Measurements from ENCODE around the gene CRTC3. TPM values are rescaled to one million over a fixed set of nuclear protein-coding genes. Genes with fewer than 3 reads are reported as not detected.
"Not testable (repeated sequence)": the region's sequence is repeated elsewhere in the genome, so short reads cannot be mapped to it uniquely, and the experiment has no call there.

CRTC3 gene
- total and polyA plus RNA-seq, 2 of the 13 experiments (the other 11 are each of a cell fraction or from before 2014, with no cell fraction given): 8.4 to 11.8 TPM

DNA sequence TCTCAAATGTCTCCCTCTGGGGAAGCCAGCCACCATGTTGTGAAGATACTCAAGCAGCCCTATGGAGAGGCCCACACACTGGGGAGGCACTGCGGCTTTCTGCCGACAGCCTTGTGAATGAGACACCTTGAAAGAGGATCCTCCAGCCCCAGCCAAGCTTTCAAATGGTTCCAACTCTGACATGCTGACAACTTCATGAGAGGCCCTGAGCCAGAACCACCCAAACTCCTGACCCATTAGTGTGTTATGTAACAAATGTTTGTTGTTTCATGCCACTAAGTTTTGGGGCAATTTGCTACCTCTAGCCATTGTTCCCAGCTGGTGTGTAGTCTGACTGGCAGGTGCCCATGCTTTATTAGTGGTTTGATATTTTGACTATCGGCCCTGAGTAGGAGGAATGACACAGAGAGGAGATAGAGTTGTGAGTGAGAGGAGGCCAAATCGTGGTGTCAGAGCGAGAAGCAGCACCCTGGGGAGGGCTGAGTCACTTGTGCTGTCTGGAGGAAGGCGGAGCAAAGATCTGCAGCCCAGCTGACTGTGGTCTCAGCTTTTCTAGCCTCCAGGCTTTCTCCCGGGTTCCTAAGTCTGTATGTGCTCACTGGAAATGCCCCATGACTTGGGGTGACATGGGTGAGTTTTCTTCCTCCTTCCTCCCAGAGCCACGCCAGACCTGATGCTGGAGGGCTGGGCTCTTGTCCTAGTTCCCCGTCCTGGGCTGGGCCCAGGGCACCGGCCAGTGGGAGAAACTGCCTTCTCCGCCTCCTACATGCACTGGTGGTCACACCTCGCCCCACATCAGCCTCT, 130.7 kb downstream of the CRTC3 start:
- no peak for DNase-seq (ENCODE audit: low spot score)
- CTCF ChIA-PET (ENCODE audit: low intra/inter-chr PET ratio, low total read pairs): no interaction called here
- peak; percentile 18; the same call in 2 of the 3 replicates for ATAC-seq
- Histone ChIP-seq H3K4me3 (replicated peaks in 1 of 3; ENCODE audit: insufficient read depth in 1 of 3, low read depth in 2 of 3, low read length in 3 of 3) (peak overlapping the region in 1 of 3 experiments; percentile 21; a peak in 1 of 6 replicates), H4K20me1 (ENCODE audit: insufficient read depth, low read length) (no peaks in the 10 kb centered on the region), H3K4me2 (ENCODE audit: low read depth, low read length) (peak overlapping the region; percentile 33; the same call in 1 of the 2 replicates), H3K36me3 (replicated peaks in 1 of 2; ENCODE audit: control insufficient read depth in 1 of 2, insufficient read depth in 2 of 2, low read length in 2 of 2) (no peaks in the 10 kb centered on the region), H3K9ac (ENCODE audit: insufficient read depth, low read depth, low read length) (no peak overlapping the region), H3K27me3 (ENCODE audit: control insufficient read depth in 1 of 2, insufficient read depth in 2 of 2, low read length in 2 of 2) (peaks cover 3 to 4% of the 10 kb centered on the region in 2 experiments; a peak in 2 of 5 replicates), H3K27ac (ENCODE audit: extremely low read length, insufficient read depth, low read length) (no peak overlapping the region), H2AFZ (ENCODE audit: low read length) (no peak overlapping the region), H3K4me1 (ENCODE audit: insufficient read depth, low read length) (peaks cover 14% of the 10 kb centered on the region), H3K9me3 (ENCODE audit: low read length) (no peaks in the 10 kb centered on the region), H3K79me2 (ENCODE audit: insufficient read depth, low read length) (no peaks in the 10 kb centered on the region)
- TF ChIP-seq FOSL2 (CRISPR knock-in tag; IDR thresholded peaks at IDR 0.05) (0 out of 2 replicates have a peak, but pooled peaks have one; percentile 24), PAX8 (CRISPR knock-in tag; IDR thresholded peaks at IDR 0.05; ENCODE audit: borderline replicate concordance) (no peak), RFXANK (CRISPR knock-in tag; IDR thresholded peaks at IDR 0.05) (no peak), RCOR2 (CRISPR knock-in tag; IDR thresholded peaks at IDR 0.05) (no peak)
- WGBS (ENCODE audit: low lambda C conversion rate): 8% methylated on average over 8 of the region's 12 CpGs
- in situ Hi-C loops (cut with HindIII; ENCODE audit: extremely low pct_ligation_motif_present, low pct_unique_long_range_greater_than_20kb): no loop called here
- BruUV-seq (replicated peaks): no TSS peak
- POLR2A ChIA-PET: no interaction called here
- no peak for FAIRE-seq
- intact Hi-C loops (cut with micrococcal nuclease; ENCODE audit: unreplicated experiment): no loop called here

GRCh38 chr15:90660999-90661330, 131.2 kb downstream of the CRTC3 start:
- DNase-seq (ENCODE audit: low spot score); ATAC-seq; H3K9ac ChIP-seq (ENCODE audit: insufficient read depth, low read depth, low read length); H3K79me2 ChIP-seq (ENCODE audit: insufficient read depth, low read length); H2AFZ ChIP-seq (ENCODE audit: low read length); H3K9me3 ChIP-seq (ENCODE audit: low read length); H3K27me3 ChIP-seq (ENCODE audit: control insufficient read depth in 1 of 2, insufficient read depth in 2 of 2, low read length in 2 of 2); BruUV-seq (replicated peaks); FAIRE-seq; intact Hi-C loops (cut with micrococcal nuclease; ENCODE audit: unreplicated experiment); H4K20me1 ChIP-seq (ENCODE audit: insufficient read depth, low read length); CTCF ChIA-PET (ENCODE audit: low intra/inter-chr PET ratio, low total read pairs); H3K36me3 ChIP-seq (replicated peaks in 1 of 2; ENCODE audit: control insufficient read depth in 1 of 2, insufficient read depth in 2 of 2, low read length in 2 of 2); in situ Hi-C loops (cut with HindIII; ENCODE audit: extremely low pct_ligation_motif_present, low pct_unique_long_range_greater_than_20kb); H3K27ac ChIP-seq (ENCODE audit: extremely low read length, insufficient read depth, low read length); POLR2A ChIA-PET: not testable (repeated sequence)
- H3K4me2 ChIP-seq (ENCODE audit: low read depth, low read length): peak overlapping the region; percentile 33; the same call in 1 of the 2 replicates
- 11% methylated on average over 4 of the region's 4 CpGs for WGBS (ENCODE audit: low lambda C conversion rate)
- peaks cover 17% of the 10 kb centered on the region for H3K4me1 ChIP-seq (ENCODE audit: insufficient read depth, low read length)
- H3K4me3 ChIP-seq (replicated peaks in 1 of 3; ENCODE audit: insufficient read depth in 1 of 3, low read depth in 2 of 3, low read length in 3 of 3): peak overlapping the region in 1 of 3 experiments; percentile 21; a peak in 1 of 6 replicates

- H3K9ac ChIP-seq (ENCODE audit: insufficient read depth, low read depth, low read length); H3K4me3 ChIP-seq (replicated peaks in 1 of 3; ENCODE audit: insufficient read depth in 1 of 3, low read depth in 2 of 3, low read length in 3 of 3); H2AFZ ChIP-seq (ENCODE audit: low read length); intact Hi-C loops (cut with micrococcal nuclease; ENCODE audit: unreplicated experiment); H3K9me3 ChIP-seq (ENCODE audit: low read length); H3K27me3 ChIP-seq (ENCODE audit: control insufficient read depth in 1 of 2, insufficient read depth in 2 of 2, low read length in 2 of 2); DNase-seq (ENCODE audit: low spot score); H4K20me1 ChIP-seq (ENCODE audit: insufficient read depth, low read length); H3K79me2 ChIP-seq (ENCODE audit: insufficient read depth, low read length); H3K4me2 ChIP-seq (ENCODE audit: low read depth, low read length); H3K36me3 ChIP-seq (replicated peaks in 1 of 2; ENCODE audit: control insufficient read depth in 1 of 2, insufficient read depth in 2 of 2, low read length in 2 of 2); FAIRE-seq; H3K27ac ChIP-seq (ENCODE audit: extremely low read length, insufficient read depth, low read length); ATAC-seq; CTCF ChIA-PET (ENCODE audit: low intra/inter-chr PET ratio, low total read pairs); in situ Hi-C loops (cut with HindIII; ENCODE audit: extremely low pct_ligation_motif_present, low pct_unique_long_range_greater_than_20kb): not testable (repeated sequence)
- H3K4me1 ChIP-seq (ENCODE audit: insufficient read depth, low read length): peaks cover 39% of the 10 kb centered on the region
- WGBS (ENCODE audit: low lambda C conversion rate): 83% methylated on average over 10 of the region's 10 CpGs
- BruUV-seq (replicated peaks): TSS peak; percentile 56
- POLR2A ChIA-PET: interaction anchor here (1.5 kb wide), 1 partner anchor 53 kb away, joined by 9 read pairs; the partner anchor contains the start of gene BLM
These were observed 134.3 kb downstream of the CRTC3 start for GRCh38 chr15:90664081-90664461.
